Duodenal mucosa (tissue), 2 donors: ENCODE results near the gene ZDHHC14.
A peak's percentile ranks its signal among the peaks of the same experiment; 100 is the strongest.
"Not testable (repeated sequence)": the region's sequence is repeated elsewhere in the genome, so short reads cannot be mapped to it uniquely, and the experiment has no call there.

Source experiments
- H3K27ac ChIP-seq: one replicate; pipeline ENCODE4 v1.7.0; 2013; ENCODE audit warnings: low read depth, low read length
- H3K27me3 ChIP-seq, 2 donors: one replicate each; pipeline ENCODE4 v1.7.0; 2013; ENCODE audit warnings: low read length in 2 of 2, control low read depth in 1 of 2; ENCODE audit not compliant: insufficient read depth in 2 of 2, control insufficient read depth in 1 of 2
- H3K36me3 ChIP-seq, 2 donors: one replicate each; pipeline ENCODE4 v1.7.0; 2013; ENCODE audit warnings: low read length in 2 of 2, control low read depth in 1 of 2; ENCODE audit not compliant: insufficient read depth in 2 of 2, control insufficient read depth in 1 of 2
- H3K4me1 ChIP-seq, 2 donors: one replicate each; pipeline ENCODE4 v1.7.0; 2013; ENCODE audit warnings: low read length in 2 of 2, control low read depth in 1 of 2; ENCODE audit not compliant: insufficient read depth in 2 of 2, control insufficient read depth in 1 of 2
- H3K4me3 ChIP-seq, 2 donors: one replicate each; pipeline ENCODE4 v1.7.0; 2013; ENCODE audit warnings: low read length in 2 of 2, low read depth in 1 of 2
- H3K9ac ChIP-seq, 2 donors: one replicate each; pipeline ENCODE4 v1.7.0; 2013; ENCODE audit warnings: low read length in 2 of 2, low read depth in 1 of 2
- H3K9me3 ChIP-seq, 2 donors: one replicate each; pipeline ENCODE4 v1.7.0; 2013; ENCODE audit warnings: low read length in 2 of 2, control low read depth in 1 of 2; ENCODE audit not compliant: control insufficient read depth in 1 of 2

ZDHHC14 gene

GRCh38 chr6:157460182-157460999 is 79.4 kb downstream of the ZDHHC14 start:
- Histone ChIP-seq H3K27me3 (no peaks in the 10 kb centered on the region), H3K27ac (no peak overlapping the region), H3K4me1 (peaks cover 7 to 12% of the 10 kb centered on the region in 2 donors), H3K36me3 (no peaks in the 10 kb centered on the region), H3K4me3 (no peak overlapping the region), H3K9ac (no peak overlapping the region), H3K9me3 (no peaks in the 10 kb centered on the region)

- Histone ChIP-seq H3K4me1 (peaks cover 7 to 12% of the 10 kb centered on the region in 2 donors), H3K27ac (no peak overlapping the region), H3K27me3 (no peaks in the 10 kb centered on the region), H3K9ac (no peak overlapping the region), H3K9me3 (no peaks in the 10 kb centered on the region), H3K4me3 (peak overlapping the region in 1 of 2 donors; percentile 13), H3K36me3 (no peaks in the 10 kb centered on the region)
These were observed 80.3 kb downstream of the ZDHHC14 start for GRCh38 chr6:157461000-157461915.

- Histone ChIP-seq H3K27ac (no peak overlapping the region), H3K9ac (no peak overlapping the region), H3K9me3 (no peaks in the 10 kb centered on the region), H3K27me3 (no peaks in the 10 kb centered on the region), H3K36me3 (no peaks in the 10 kb centered on the region), H3K4me3 (no peak overlapping the region), H3K4me1 (peaks cover 7 to 12% of the 10 kb centered on the region in 2 donors)
These were observed 82.2 kb downstream of the ZDHHC14 start for GRCh38 chr6:157462956-157463742.

GRCh38 chr6:157463743-157464135 is 82.7 kb downstream of the ZDHHC14 start:
- peaks cover 7 to 12% of the 10 kb centered on the region in 2 donors for H3K4me1 ChIP-seq
- H3K9ac ChIP-seq, H3K36me3 ChIP-seq, H3K9me3 ChIP-seq, H3K4me3 ChIP-seq, H3K27me3 ChIP-seq, H3K27ac ChIP-seq: not testable (repeated sequence)

GRCh38 chr6:157464653-157465535 is 83.9 kb downstream of the ZDHHC14 start:
- Histone ChIP-seq H3K36me3 (peaks cover 0 to 3% of the 10 kb centered on the region in 2 donors), H3K9me3 (no peaks in the 10 kb centered on the region), H3K27me3 (no peaks in the 10 kb centered on the region), H3K27ac (no peak overlapping the region), H3K9ac (no peak overlapping the region), H3K4me3 (no peak overlapping the region), H3K4me1 (peaks cover 11 to 12% of the 10 kb centered on the region in 2 donors)

DNA sequence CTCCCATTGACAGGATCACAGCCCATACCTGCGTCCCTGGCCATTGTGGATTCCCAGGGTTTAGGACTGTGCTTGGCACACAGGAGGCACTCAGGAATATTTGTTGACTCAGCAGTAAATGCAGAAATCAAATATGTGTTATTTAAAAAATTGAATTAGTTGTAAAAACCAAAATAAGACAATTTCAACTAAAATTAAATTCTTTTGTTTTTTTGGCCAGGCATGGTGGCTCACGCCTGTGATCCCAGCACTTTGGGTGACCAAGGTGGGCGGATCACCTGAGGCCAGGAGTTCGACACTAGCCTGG is 85.3 kb downstream of the ZDHHC14 start:
- Histone ChIP-seq H3K9me3 (no peaks in the 10 kb centered on the region), H3K4me3 (no peak overlapping the region), H3K9ac (no peak overlapping the region), H3K4me1 (peaks cover 4% of the 10 kb centered on the region in 2 donors), H3K27me3 (no peaks in the 10 kb centered on the region), H3K36me3 (peaks cover 0 to 3% of the 10 kb centered on the region in 2 donors), H3K27ac (no peak overlapping the region)

DNA sequence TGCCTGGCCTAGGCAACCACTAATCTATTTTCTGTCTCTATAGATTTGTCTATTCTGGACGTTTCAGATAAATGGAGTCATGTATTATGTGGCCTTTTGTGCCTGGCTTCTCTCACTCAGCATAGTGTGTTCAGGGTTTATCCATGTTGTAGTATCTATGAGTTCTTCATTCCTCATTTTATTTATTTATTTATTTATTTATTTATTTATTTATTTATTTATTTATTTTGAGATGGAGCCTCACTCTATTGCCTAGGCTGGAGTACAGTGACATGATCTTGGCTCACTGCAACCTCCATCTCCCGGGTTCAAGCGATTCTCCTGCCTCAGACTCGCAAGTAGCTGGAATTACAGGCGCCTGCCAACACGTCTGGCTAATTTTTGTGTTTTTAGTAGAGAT is 86.3 kb downstream of the ZDHHC14 start:
- not testable (repeated sequence) for H3K27ac ChIP-seq, H3K4me1 ChIP-seq, H3K9ac ChIP-seq, H3K36me3 ChIP-seq, H3K4me3 ChIP-seq, H3K9me3 ChIP-seq, H3K27me3 ChIP-seq

DNA sequence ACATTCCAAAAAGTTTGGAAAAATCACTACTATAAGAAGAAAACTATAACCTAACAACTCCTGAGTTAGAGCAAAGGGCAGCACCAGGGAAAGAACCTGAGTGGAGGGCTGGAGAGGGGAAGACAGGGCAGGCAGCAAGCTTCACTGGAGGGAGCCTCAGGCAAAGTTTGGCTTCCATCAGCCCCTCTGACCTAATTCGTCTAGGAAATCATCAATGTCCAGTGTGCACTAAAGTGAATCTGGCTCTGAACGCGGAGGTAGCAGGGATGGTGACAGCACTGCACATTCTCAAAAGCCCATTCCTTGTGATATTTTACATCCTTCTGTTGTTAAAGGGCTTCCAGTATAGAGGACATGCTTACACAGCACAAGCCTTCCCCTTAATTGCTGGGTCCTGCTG is 87.1 kb downstream of the ZDHHC14 start:
- H3K4me1 ChIP-seq = peaks cover 0 to 4% of the 10 kb centered on the region in 2 donors
- no peak overlapping the region for H3K4me3 ChIP-seq
- no peak overlapping the region for H3K9ac ChIP-seq
- H3K27me3 ChIP-seq = no peaks in the 10 kb centered on the region
- peaks cover 0 to 3% of the 10 kb centered on the region in 2 donors for H3K36me3 ChIP-seq
- H3K9me3 ChIP-seq = no peaks in the 10 kb centered on the region
- H3K27ac ChIP-seq = no peak overlapping the region

GRCh38 chr6:157468574-157468973 is 87.6 kb downstream of the ZDHHC14 start:
- H3K27ac ChIP-seq = no peak overlapping the region
- no peaks in the 10 kb centered on the region for H3K27me3 ChIP-seq
- H3K4me1 ChIP-seq = peaks cover 0 to 4% of the 10 kb centered on the region in 2 donors
- H3K36me3 ChIP-seq = peaks cover 0 to 3% of the 10 kb centered on the region in 2 donors
- H3K9ac ChIP-seq = no peak overlapping the region
- no peaks in the 10 kb centered on the region for H3K9me3 ChIP-seq
- H3K4me3 ChIP-seq = no peak overlapping the region
